ENCODE data around the gene ARHGEF4. TPM values are rescaled to one million over a fixed set of nuclear protein-coding genes. Genes with fewer than 3 reads are reported as not detected.

ARHGEF4 gene
- total RNA-seq, 4 donors from 2014 or later = 108 to 378 (median 134) TPM

DNA sequence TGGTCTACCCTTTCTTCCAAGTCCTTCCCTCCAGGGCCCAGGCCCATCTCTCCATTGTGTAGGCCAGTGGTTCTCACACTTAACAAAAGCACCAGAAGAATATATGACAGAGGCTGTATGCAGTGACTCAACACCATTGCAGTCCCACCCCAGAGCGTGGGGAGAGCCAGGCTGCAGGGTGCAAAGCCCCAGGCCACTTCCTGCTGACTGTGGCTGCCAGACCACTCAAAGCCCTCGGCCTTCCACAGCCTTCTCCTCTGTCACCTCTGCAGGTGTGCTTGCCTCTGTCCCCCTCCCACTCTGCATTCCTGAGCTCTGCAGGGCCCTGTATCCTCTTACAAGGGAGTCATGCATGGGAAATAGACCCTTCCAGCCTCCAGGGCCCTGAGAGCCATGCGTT, 40.4 kb upstream of the ARHGEF4 start:
- Histone ChIP-seq H3K9me3 (no peaks in the 10 kb centered on the region), H3K4me1 (peaks cover 18% of the 10 kb centered on the region), H3K36me3 (no peaks in the 10 kb centered on the region), H3K27me3 (no peaks in the 10 kb centered on the region), H3K27ac (no peak overlapping the region), H3K4me3 (no peak overlapping the region)
- 79% methylated on average over 3 of the region's 3 CpGs for WGBS
- no peak for DNase-seq (ENCODE audit: low spot score in 2 of 2)
- no peak for TF ChIP-seq CTCF (IDR thresholded peaks at IDR 0.05)
- TF ChIP-seq POLR2A (IDR thresholded peaks at IDR 0.05) = no peak
- TF ChIP-seq EP300 (IDR thresholded peaks at IDR 0.05) = no peak
- no peak for TF ChIP-seq POLR2AphosphoS5 (IDR thresholded peaks at IDR 0.05)

DNA sequence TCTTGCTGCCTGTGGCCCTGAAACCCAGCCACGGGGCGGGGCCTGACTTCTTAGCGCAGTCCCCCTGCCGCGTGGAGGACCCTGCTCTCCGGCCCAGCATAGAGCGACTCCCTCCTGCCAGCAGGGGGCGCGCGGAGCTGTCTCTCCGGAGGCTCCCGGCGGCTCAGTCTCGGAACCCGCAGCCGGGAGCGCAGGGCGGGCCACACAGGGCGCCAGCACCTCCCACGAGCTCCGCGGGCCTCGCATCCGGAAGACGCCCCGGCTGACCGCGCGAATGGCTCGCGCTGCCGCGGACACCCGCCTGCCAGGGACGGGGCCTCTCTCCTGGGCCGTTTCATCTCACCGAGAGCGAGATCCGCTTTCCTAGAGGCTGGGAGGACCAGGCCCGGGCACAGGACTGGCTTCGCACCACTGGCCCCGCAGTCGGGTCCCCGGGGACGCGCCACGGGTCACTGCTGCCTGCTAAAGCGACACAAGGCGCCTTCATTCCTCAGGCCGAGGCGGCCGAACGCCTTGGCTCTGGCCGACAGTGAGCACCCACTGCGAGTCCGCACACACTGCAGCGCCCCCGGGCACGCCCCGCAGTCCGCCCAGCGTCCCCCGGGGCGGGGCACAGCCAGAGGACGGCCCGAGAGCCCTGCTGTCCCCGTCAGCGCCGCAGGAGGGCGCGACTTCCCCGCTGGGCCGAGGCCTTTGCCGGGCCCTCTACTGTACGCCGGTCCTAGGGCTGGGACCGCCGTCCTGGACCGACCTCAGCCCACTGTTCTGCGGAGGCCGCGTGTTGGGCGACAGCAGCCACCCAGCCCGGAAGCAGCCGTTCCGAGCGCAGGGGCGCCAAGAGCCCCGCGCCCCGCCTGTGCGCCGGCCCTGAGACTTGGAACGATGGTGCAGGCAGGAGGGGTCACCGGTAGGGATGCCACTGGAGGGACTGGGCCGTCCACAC, 39.0 kb upstream of the ARHGEF4 start:
- H3K36me3 ChIP-seq = no peaks in the 10 kb centered on the region
- H3K4me1 ChIP-seq = peaks cover 18% of the 10 kb centered on the region
- no peak for TF ChIP-seq POLR2A (IDR thresholded peaks at IDR 0.05)
- TF ChIP-seq CTCF (IDR thresholded peaks at IDR 0.05) = peak; percentile 75 to 93
- TF ChIP-seq EP300 (IDR thresholded peaks at IDR 0.05) = no peak
- H3K9me3 ChIP-seq = no peaks in the 10 kb centered on the region
- WGBS = 0% methylated on average over 28 of the region's 96 CpGs
- peak overlapping the region; percentile 80 for H3K4me3 ChIP-seq
- peak overlapping the region; percentile 92 for H3K27ac ChIP-seq
- H3K27me3 ChIP-seq = no peaks in the 10 kb centered on the region
- DNase-seq (ENCODE audit: low spot score in 2 of 2) = peak; percentile 92

DNA sequence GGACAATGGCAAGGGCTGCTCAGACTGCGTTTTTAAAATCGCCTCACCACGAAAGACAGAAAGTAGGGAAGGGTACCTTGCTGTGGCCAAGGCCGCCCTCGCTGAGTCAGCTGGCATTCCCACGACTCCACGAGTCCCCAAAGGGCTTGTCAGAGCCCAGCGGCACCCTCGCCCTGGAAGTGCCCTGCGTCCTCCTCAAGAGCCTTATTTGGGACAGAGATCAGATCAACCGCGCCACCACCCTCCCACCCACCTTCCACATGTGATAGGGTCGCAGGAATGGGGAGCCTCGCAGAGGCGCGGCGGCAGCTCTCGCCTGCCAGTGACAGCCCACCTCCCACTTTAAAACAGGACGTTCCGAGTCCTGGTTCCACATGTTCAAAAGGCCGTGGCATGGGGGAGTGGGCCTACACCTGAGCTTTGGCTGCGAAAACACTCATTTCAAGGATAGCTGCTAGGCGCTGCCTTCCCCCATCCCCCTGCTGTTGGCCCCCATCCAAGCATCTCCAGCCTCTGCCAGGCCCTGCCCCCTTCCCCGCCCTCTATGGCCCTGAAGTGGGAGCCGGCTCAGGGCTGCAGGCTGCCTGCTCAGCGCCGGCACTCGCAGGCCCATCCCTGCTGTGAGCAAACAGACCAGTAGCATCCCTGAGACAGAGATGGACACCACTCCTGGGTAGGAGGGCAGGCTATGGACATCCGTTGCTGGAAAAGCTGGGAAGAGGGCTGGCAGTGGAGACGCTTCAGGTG, 38.1 kb upstream of the ARHGEF4 start:
- Histone ChIP-seq H3K4me3 (peak overlapping the region; percentile 80), H3K36me3 (no peaks in the 10 kb centered on the region), H3K9me3 (no peaks in the 10 kb centered on the region), H3K4me1 (peaks cover 18% of the 10 kb centered on the region), H3K27me3 (no peaks in the 10 kb centered on the region), H3K27ac (peak overlapping the region; percentile 92)
- DNase-seq (ENCODE audit: low spot score in 2 of 2) = no peak
- 11% methylated on average over 14 of the region's 30 CpGs for WGBS
- TF ChIP-seq POLR2A (IDR thresholded peaks at IDR 0.05) (no peak), POLR2AphosphoS5 (IDR thresholded peaks at IDR 0.05) (no peak), EP300 (IDR thresholded peaks at IDR 0.05) (no peak), CTCF (IDR thresholded peaks at IDR 0.05) (no peak)

DNA sequence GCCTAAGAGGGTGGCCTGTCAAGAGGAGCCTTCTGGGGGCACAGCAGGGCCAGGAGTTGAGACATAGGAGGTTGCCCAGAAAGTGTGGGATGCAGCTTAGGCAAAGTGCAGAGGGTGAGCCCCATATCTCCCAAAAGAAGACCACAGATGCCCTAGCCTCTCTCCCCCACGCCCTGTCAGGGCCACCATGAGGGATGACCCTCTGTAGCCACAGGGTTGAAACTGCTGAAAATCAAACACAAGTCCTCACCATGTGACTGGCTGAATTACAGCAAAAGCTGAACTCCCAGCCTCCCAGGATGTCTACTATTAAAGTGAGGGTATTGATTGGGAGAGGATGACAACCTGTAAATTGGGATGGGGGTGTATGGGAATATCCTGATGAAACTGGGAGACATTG, 37.4 kb upstream of the ARHGEF4 start:
- WGBS = 100% methylated on average over 1 of the region's 1 CpG
- TF ChIP-seq POLR2A (IDR thresholded peaks at IDR 0.05) (no peak), POLR2AphosphoS5 (IDR thresholded peaks at IDR 0.05) (no peak), CTCF (IDR thresholded peaks at IDR 0.05) (no peak), EP300 (IDR thresholded peaks at IDR 0.05) (no peak)
- no peak overlapping the region for H3K4me3 ChIP-seq

DNA sequence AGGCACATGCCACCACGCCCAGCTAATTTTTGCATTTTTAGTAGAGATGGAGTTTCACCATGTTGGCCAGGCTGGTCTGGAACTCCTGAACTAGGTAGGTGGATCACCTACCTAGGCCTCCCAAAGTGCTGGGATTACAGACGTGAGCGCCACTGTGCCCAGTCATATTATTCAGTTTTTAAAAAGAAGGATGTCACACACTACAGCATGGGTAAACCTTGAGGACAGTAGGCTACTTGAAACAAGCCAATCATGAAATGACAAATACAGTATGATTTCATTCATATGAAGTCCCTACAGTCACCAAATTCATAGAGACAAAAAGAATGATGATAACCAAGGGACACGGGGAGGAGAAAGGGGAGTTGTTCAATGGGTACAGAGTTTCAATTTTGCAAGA, 31.1 kb upstream of the ARHGEF4 start:
- H3K27me3 ChIP-seq = no peaks in the 10 kb centered on the region
- no peak for TF ChIP-seq EP300 (IDR thresholded peaks at IDR 0.05)
- no peak for TF ChIP-seq POLR2A (IDR thresholded peaks at IDR 0.05)
- no peak for TF ChIP-seq POLR2AphosphoS5 (IDR thresholded peaks at IDR 0.05)
- TF ChIP-seq CTCF (IDR thresholded peaks at IDR 0.05) = no peak
- no peaks in the 10 kb centered on the region for H3K36me3 ChIP-seq
- no peak for DNase-seq (ENCODE audit: low spot score in 2 of 2)
- no peak overlapping the region for H3K4me3 ChIP-seq
- H3K9me3 ChIP-seq = no peaks in the 10 kb centered on the region
- H3K27ac ChIP-seq = no peak overlapping the region
- H3K4me1 ChIP-seq = peaks cover 17% of the 10 kb centered on the region
- WGBS = 63% methylated on average over 4 of the region's 4 CpGs

More for the DNA sequence above, 37.4 kb upstream of the ARHGEF4 start:
- Histone ChIP-seq H3K36me3 (no peaks in the 10 kb centered on the region), H3K27ac (no peak overlapping the region), H3K27me3 (no peaks in the 10 kb centered on the region), H3K9me3 (no peaks in the 10 kb centered on the region), H3K4me1 (peaks cover 18% of the 10 kb centered on the region)
- no peak for DNase-seq (ENCODE audit: low spot score in 2 of 2)

Data from suprapubic skin (tissue), 4 donors.